GM21360 (cell line): ENCODE data around the gene AP1AR.
"Not testable (repeated sequence)": the region's sequence is repeated elsewhere in the genome, so short reads cannot be mapped to it uniquely, and the experiment has no call there.

Experiments used
- ATAC-seq: cut with Tn5 transposase; IDR thresholded peaks from one replicate; pipeline ENCODE4 v1.9.1; 2021; ENCODE audit warnings: mild to moderate bottlenecking, moderate library complexity; ENCODE audit not compliant: unreplicated experiment

Gene AP1AR, protein sequence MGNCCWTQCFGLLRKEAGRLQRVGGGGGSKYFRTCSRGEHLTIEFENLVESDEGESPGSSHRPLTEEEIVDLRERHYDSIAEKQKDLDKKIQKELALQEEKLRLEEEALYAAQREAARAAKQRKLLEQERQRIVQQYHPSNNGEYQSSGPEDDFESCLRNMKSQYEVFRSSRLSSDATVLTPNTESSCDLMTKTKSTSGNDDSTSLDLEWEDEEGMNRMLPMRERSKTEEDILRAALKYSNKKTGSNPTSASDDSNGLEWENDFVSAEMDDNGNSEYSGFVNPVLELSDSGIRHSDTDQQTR

DNA sequence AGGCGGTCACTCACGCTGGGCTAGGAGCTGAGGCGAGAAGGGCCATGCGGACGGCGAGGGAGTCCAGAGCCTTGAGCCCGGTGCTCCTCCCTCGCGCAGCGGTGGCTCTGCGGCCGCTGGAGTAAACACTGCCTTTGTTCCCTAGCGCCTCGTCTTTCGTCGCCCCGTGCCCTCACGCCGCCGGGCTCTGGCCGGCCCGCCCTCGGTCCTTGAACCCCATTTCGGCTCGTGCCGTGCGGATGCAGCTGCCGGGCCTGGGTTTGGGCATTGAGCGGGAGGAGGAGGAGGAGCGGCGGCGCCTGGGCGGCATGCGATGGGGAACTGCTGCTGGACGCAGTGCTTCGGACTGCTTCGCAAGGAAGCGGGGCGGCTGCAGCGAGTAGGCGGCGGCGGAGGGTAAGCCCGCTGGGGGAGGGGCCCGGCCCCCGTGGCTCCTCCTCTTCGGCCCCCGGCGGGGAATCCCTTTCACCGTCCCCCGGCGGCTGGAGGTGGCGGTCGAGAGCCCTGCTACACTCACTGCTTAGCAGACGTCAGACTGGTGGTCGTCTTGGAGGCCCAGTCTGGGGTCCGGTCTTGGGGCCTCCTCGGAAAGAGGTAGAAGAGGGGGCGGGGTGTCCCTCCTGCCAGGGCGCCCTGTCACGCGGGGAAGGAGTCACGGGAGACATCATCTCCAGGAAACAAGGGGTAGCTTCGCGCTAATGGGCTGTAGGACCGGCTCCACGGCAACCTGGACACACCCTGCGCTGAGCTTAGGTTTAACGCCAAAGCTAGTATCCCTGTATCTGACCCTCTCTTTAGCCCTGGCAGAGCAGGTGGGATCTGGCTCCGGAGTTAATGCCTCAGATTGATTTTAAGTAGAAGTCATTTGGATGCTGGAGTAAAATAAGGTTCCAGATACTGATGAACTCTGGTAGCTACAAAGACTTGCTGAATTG is at the start of gene AP1AR:
AP1AR (plus strand) TSS at position 9 of the 935 bp plus-strand sequence; CDS start at position 314, 305 bp downstream.
- ATAC-seq = peak; percentile 63

DNA sequence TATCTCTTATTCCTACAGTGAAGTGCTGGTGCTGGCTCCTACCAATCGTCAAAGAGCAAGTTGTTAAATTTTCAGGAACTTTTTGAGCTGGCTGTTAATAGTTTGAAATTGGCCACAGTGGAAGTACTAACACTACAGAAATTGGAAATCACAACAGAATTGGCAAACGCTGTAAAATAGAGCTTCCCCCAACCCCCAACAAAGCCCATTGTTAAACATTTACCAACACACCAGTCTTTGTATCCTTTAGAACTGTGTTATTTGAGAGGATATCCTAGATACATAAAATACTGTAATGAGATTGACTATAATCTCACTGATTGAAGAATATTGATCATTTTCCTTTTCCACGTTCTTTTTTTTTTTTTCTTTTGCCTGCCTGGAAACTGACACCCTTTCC is 49.0 kb upstream of the AP1AR start:
- ATAC-seq = no peak

- ATAC-seq = no peak
Measured at GRCh38 chr4:112183252-112183651, 48.3 kb upstream of the AP1AR start.

DNA sequence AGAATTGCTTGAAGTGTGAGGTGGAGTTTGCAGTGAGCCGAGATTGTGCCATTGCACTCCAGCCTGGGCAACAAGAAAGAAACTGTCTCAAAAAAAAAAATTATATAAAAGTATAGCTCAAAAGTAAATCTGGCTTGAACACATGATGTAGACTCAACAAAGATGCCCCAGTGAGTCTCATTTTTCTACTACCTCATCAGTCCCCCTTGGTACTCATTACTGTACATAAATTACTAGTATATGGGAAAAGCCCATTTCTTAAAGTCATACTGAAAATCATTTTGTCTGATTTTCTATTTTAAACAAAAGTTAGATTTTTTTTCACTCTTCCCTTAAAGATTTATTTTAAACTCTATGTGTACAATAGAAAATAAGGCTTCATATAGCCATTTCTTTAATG is 47.1 kb upstream of the AP1AR start:
- no peak for ATAC-seq

DNA sequence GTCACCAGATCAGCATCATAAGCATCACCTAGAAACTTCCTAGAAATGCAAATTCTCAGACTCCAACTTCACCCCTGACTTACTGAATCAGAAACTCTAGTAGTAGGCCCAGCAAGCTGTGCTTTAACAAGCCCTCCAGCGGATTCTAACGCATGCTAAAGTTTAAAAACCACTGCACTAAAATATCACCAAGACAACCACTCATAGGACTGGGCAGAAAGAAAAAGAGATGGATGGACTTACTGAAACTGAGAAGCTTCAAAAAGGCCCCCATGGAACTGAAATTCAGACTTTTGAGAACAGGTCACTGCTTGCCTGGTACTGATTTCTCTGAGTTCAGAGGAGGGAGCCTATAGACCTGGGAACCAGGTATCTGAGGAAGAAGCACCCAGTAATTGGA is 46.3 kb upstream of the AP1AR start:
- ATAC-seq = no peak

DNA sequence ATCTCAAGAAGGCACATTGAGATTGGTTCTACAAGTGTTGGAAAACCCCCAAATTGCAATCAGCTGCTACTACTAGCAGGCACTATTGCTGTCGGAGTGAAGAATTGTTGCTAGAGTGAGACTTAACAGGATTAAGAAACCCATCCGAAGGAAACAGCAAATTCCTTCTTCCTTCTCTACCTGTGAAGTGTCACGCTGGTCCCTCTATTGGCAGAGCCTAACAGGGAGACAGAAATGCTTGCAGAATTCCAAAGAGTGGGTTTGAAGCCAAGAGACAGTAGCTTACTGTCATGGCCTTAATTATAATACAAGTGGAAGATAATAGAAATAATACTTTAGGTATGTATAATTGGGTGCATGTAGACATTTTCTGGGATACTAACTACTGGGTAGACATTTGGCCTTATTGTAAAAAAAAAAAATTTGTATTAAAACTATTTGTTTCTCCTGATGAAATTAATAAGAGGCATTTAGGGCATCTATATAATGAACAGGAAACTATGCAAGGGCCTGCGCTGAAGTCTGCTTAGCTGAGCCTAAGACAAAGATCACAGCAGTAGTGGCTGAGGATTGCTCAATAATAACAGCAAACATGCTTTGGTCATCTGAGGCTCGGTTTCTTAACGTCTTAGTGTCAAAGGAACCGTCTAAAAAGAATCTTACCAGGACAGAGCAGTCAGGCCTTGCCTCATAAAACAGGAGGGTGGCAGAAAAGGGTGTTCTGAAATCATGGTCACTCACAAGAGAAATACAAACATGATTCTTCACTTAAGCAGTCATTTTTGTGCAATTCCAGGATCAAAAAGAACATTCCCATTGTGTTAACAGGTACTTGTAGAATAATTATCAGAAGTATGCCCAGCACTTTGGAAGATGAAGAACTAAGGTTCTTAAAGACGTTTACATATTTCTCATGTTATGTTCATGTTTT is 45.6 kb upstream of the AP1AR start:
- ATAC-seq = no peak

GRCh38 chr4:112189754-112190153 is 41.8 kb upstream of the AP1AR start:
- no peak for ATAC-seq

DNA sequence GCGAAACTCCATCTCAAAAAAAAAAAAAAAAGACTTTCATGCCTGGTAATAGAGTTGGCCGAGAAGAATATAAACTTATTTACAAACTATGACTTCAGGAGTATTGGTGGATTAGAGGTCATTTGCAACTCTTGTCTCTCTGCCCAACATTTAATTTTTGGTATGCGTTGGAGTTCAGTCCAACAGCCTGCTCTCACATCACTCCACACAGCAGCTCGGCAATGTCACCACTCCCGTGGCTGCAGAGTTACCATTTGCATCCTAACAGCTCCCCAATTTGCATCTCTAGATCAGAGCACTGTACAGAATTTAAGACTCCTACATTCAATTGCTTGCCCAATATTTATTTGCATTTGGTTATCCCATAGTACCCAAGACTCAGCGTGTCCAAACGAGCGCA is 40.9 kb upstream of the AP1AR start:
- ATAC-seq = no peak

DNA sequence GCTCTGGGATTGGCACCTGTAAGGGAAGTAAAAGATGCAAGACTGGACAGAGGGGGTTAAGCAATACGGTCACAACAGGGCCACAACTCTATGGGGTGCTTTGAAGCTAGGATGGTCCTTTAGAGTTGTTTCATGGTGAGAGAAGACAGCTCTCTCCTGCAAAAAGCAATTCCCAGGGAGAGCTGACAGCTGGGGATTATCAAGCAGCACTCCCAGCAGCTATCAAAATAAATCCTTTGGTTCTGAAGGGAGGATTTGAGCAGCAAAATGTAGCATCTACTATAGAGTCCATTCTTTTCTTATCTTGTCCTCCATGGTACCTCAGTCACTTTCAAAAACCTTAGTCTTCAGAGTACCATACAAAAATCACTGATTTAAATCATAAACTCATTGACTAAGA is 35.1 kb upstream of the AP1AR start:
- no peak for ATAC-seq

DNA sequence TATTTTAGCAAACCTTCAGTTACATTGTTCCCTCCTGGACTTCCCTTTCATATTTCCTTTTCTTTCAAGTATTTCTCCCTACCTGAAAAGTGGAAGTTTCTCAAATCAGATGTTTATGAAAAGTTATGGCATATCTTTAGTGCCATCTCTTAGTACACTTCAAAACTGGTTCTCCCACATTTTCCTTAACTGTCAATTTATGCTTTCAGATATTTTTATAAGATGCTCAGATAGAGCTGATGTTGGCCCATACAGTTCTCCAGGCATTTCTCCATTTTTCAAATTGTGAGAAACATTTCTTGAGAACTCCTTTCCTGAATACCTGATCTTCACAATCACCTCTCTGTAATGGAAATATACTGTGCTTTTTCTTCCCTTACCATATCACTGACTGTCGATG is 32.5 kb upstream of the AP1AR start:
- no peak for ATAC-seq

DNA sequence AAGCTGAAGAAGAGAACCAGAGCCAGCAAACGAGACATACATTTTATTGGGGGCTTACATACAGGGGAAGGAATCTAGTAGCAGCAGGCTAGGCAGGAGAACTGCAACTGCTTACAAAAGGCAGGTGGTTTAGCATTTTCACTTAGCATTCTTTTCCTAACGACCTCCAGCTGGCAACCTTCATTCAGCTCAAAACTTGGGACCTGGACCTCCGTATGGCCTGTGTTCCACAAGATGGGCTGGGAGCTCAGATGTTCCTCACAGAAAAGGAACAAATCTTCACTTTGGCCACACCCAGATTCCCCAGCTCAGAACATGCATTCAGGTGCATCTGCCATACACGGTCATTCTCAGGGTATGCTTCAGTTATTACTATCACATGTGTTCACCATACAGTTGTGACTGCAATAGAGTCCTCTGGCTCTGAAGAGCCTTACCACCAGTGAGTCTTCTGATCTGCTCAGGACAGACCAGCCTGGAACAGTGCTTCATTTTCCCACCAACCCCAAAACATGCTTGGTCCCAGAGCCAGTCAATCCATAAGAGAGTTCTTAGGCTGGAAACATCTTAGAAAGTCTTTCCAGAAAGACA is 29.6 kb upstream of the AP1AR start:
- peak; percentile 46 for ATAC-seq

- no peak for ATAC-seq
Measured at GRCh38 chr4:112203593-112203992, 28.0 kb upstream of the AP1AR start.

DNA sequence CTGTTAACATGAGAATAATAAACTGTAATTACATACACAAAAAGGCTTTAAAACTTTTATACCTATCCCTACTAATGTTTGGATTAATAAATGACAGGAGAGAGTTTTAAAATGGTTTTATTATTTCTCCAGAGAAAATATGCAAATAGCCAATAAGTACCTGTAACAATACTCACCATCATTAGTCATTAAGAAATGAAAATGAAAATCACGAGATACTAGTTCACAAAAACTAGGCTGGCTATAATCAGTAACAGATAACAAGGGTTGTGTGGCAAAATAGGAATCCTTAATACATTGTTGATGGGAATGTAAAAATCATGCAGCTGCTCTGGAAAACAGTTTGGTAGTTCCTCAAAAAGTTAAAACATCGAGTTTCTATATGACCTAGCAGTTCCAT is 25.2 kb upstream of the AP1AR start:
- ATAC-seq = no peak

DNA sequence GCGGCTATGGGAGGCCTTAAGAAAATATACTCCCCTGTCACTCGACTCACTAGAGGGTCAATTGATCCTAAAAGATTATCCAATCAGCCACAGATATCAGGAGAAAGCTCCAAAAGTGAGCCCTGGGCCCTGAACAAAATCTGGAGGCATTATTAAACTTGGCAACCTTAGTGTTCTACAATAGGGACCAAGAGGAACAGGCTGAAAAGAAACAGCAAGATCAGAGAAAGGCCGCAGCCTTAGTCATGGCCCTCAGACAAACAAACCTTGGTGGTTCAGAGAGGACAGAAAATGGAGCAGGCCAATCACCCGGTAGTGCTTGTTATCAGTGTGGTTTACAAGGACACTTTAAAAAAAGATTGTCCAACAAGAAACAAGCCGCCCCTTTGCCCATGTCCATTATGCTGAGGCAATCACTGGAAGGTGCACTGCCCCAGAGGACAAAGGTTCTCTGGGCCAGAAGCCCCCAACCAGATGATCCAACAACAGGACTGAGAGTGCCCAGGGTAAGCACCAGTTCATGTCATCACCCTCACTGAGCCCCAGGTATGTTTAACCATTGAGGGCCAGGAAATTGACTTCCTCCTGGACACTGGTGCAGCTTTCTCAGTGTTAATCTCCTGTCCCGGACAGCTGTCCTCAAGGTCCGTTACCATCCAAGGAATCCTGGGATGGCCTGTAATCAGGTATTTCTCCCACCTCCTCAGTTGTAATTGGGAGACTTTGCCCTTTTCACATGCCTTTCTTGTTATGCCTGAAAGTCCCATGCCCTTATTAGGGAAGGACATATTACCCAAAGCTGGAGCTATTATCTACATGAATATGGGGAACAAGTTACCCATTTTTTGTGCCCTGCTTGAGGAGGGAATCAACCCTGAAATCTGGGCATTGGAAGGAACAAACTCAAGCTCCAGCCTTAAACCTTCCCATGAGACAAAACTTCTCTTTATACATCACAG is 23.2 kb upstream of the AP1AR start:
- ATAC-seq = not testable (repeated sequence)

DNA sequence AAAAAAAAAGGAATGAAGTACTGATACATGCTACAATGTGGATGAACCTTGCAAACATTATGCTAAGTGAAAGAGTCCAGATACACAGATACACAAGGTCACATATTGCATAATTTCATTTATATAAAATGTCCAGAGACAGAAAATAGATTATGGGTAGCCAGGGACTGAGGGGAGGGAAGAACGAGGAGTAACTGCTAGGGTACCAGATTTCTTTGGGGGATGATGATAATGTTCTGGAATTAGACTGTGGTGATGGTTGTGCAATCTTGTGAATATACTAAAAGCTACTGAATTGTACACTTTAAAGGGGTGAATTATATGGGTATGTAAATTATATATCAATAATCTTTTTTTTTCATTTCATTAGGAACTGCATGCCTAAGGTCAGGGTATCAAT is 20.8 kb upstream of the AP1AR start:
- ATAC-seq = no peak

DNA sequence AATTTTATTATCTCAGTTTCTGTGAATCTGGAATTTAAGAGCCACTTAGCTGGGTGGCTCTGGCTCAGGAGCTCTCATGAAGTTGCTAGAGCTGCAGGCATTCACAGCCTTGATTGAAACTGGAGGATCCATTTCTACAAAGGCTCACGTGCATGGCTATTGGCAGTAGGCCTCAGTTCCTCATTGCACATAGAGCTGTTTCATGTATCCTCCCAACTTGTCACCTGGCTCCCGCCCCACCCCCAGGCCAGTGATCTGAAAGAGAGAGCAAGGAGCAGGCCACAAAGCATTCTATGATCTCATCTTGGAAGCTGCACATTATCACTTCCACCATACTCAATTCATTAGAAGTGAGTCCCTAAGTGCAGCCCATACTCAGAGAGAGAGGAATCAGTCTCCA is 18.5 kb upstream of the AP1AR start:
- ATAC-seq = peak; percentile 76

DNA sequence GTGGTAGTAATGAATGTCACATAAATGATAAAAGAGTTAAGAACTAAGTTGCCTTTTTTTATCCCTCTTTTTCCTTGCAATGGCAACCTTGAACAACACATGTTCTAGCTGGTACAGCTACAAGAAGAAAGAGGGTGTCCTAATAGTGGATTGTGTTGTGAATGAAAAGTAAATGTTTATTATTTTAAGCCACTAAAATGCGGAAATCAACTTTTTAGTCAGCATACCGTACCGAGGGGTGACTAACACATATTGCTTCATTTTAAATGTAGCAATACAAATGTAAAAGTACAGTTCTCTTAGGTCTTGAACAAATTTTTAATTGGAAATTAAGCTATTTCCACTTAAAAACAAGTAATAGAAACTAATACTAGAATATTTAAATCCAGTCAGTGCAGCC is 17.7 kb upstream of the AP1AR start:
- no peak for ATAC-seq

- no peak for ATAC-seq
Measured at GRCh38 chr4:112214390-112215264, 17.0 kb upstream of the AP1AR start.
